22Rv1 (cell line): ENCODE data around the gene PFKFB1.

Experiments
- CTCF ChIP-seq: fragments of 450-650 bp; IDR thresholded peaks from 2 replicates; pipeline ENCODE4 v1.5.1; 2017; ENCODE audit warnings: mild to moderate bottlenecking
- ZFX ChIP-seq: fragments of 450-650 bp; IDR thresholded peaks from 2 replicates; pipeline ENCODE4 v1.6.1; 2017; ENCODE audit warnings: antibody characterized with exemption, borderline replicate concordance

- TF ChIP-seq CTCF (no peak), ZFX (no peak)
Measured at GRCh38 chrX:54979432-54979831, 14.6 kb downstream of the PFKFB1 start.
